WTC11 (cell line): ENCODE measurements around the gene HOXC11. TPM values are rescaled to one million over a fixed set of nuclear protein-coding genes. Genes with fewer than 3 reads are reported as not detected.

Source experiments
- ATAC-seq: fragments of 200-7000 bp; cut with Tn5 transposase; 2 replicates; pipeline ENCODE4 v1.10.0; 2021; ENCODE audit warnings: mild to moderate bottlenecking, moderate library complexity
- CTCF ChIA-PET: fragments of 300-600 bp; sonication (Branson Sonifier 250); formaldehyde crosslinking; loops from one replicate; lab custom pipeline; 2021; ENCODE audit warnings: antibody characterized with exemption; lab: Charles Lee
- POLR2A ChIA-PET: fragments of 350-600 bp; sonication (Branson Sonifier 250); formaldehyde crosslinking; loops from one replicate; lab custom pipeline; 2021; ENCODE audit warnings: antibody characterized with exemption; lab: Charles Lee
- DNase-seq: peaks from one replicate; pipeline ENCODE4 v3.0.0; 2021; ENCODE audit warnings: low spot score
- H3K27ac Mint-ChIP-seq: 2 replicates; pipeline ENCODE4 v1.8.0; 2021; ENCODE audit warnings: mixed read lengths
- H3K27me3 Mint-ChIP-seq: 2 replicates; pipeline ENCODE4 v1.8.0; 2021; ENCODE audit warnings: low read depth, mild to moderate bottlenecking, moderate library complexity, mixed read lengths
- H3K36me3 Mint-ChIP-seq: 2 replicates; pipeline ENCODE4 v1.8.0; 2021; ENCODE audit warnings: mixed read lengths
- H3K4me1 Mint-ChIP-seq: 2 replicates; pipeline ENCODE4 v1.8.0; 2022; ENCODE audit warnings: mixed read lengths
- H3K4me3 Mint-ChIP-seq: 2 replicates; pipeline ENCODE4 v1.8.0; 2021; ENCODE audit warnings: mild to moderate bottlenecking, moderate library complexity, mixed read lengths
- H3K9me3 Mint-ChIP-seq: 2 replicates; pipeline ENCODE4 v1.8.0; 2021; ENCODE audit warnings: mixed read lengths
- GRHL2 ChIP-seq: fragments of 250-450 bp; sonication (Bioruptor Pico); IDR thresholded peaks from 2 replicates; pipeline ENCODE4 v1.8.0; 2022; ENCODE audit warnings: mild to moderate bottlenecking, moderate library complexity; ENCODE audit not compliant: insufficient replicate concordance, severe bottlenecking
- GTF2I ChIP-seq: fragments of 250-450 bp; sonication (Bioruptor Pico); conservative IDR thresholded peaks from 2 replicates; pipeline ENCODE4 v1.4.0; 2021; ENCODE audit warnings: mild to moderate bottlenecking
- NR1H2 ChIP-seq: sonication (generic); formaldehyde crosslinking; IDR thresholded peaks from 2 replicates; pipeline ENCODE4 v1.9.0; 2021; ENCODE audit warnings: mild to moderate bottlenecking, moderate library complexity, missing genetic modification reagents
- OVOL2 ChIP-seq: fragments of 250-450 bp; sonication (Bioruptor Pico); IDR thresholded peaks from 2 replicates; pipeline ENCODE4 v1.9.0; 2021; ENCODE audit warnings: mild to moderate bottlenecking, borderline replicate concordance
- TP53 ChIP-seq: sonication (generic); formaldehyde crosslinking; IDR thresholded peaks from 2 replicates; pipeline ENCODE4 v1.8.1; 2023; ENCODE audit warnings: mild to moderate bottlenecking, missing genetic modification reagents
- ZNF396 ChIP-seq: fragments of 250-450 bp; sonication (Bioruptor Pico); IDR thresholded peaks from 2 replicates; pipeline ENCODE4 v1.8.0; 2021; ENCODE audit warnings: mild to moderate bottlenecking, moderate library complexity, borderline replicate concordance
- ZNF423 ChIP-seq: fragments of 250-450 bp; sonication (Bioruptor Pico); IDR thresholded peaks from 2 replicates; pipeline ENCODE4 v2.1.2; 2022; ENCODE audit warnings: mild to moderate bottlenecking, moderate library complexity
- total RNA-seq: library from RNA; stranded (reverse); gene quantifications from 3 replicates; pipeline ENCODE4 v1.2.3, GENCODE V29; 2021
- TF ChIP-seq, protein P1 (sequence below): fragments of 250-450 bp; sonication (Bioruptor Pico); IDR thresholded peaks from 2 replicates; pipeline ENCODE4 v1.8.0; 2021; ENCODE audit warnings: mild to moderate bottlenecking
- TF ChIP-seq, protein P2 (sequence below): fragments of 250-450 bp; sonication (Bioruptor Pico); IDR thresholded peaks from 2 replicates; pipeline ENCODE4 v1.9.0; 2021; ENCODE audit warnings: mild to moderate bottlenecking
- TF ChIP-seq, protein P3 (sequence below): fragments of 250-450 bp; sonication (Bioruptor Pico); IDR thresholded peaks from 2 replicates; pipeline ENCODE4 v2.1.2; 2022; ENCODE audit warnings: mild to moderate bottlenecking, moderate library complexity
- TF ChIP-seq, protein P4 (sequence below): sonication (generic); formaldehyde crosslinking; IDR thresholded peaks from 2 replicates; pipeline ENCODE4 v1.8.1; 2023; ENCODE audit warnings: mild to moderate bottlenecking, missing genetic modification reagents, moderate library complexity
- TF ChIP-seq, protein P5 (sequence below): sonication (generic); formaldehyde crosslinking; IDR thresholded peaks from 2 replicates; pipeline ENCODE4 v1.8.1; 2023; ENCODE audit warnings: mild to moderate bottlenecking, missing genetic modification reagents
- TF ChIP-seq, protein P6 (sequence below): sonication (generic); formaldehyde crosslinking; IDR thresholded peaks from 2 replicates; pipeline ENCODE4 v1.8.0; 2023; ENCODE audit warnings: mild to moderate bottlenecking, missing genetic modification reagents
- TF ChIP-seq, protein P7 (sequence below): sonication (generic); formaldehyde crosslinking; IDR thresholded peaks from 2 replicates; pipeline ENCODE4 v1.8.1; 2022; ENCODE audit warnings: low read depth, missing genetic modification reagents, borderline replicate concordance
- TF ChIP-seq, protein P8 (sequence below): sonication (generic); formaldehyde crosslinking; IDR thresholded peaks from 2 replicates; pipeline ENCODE4 v1.8.0; 2022; ENCODE audit warnings: missing genetic modification reagents

The HOXC11 gene
- total RNA-seq, 1 experiment from 2014 or later: not detected

DNA sequence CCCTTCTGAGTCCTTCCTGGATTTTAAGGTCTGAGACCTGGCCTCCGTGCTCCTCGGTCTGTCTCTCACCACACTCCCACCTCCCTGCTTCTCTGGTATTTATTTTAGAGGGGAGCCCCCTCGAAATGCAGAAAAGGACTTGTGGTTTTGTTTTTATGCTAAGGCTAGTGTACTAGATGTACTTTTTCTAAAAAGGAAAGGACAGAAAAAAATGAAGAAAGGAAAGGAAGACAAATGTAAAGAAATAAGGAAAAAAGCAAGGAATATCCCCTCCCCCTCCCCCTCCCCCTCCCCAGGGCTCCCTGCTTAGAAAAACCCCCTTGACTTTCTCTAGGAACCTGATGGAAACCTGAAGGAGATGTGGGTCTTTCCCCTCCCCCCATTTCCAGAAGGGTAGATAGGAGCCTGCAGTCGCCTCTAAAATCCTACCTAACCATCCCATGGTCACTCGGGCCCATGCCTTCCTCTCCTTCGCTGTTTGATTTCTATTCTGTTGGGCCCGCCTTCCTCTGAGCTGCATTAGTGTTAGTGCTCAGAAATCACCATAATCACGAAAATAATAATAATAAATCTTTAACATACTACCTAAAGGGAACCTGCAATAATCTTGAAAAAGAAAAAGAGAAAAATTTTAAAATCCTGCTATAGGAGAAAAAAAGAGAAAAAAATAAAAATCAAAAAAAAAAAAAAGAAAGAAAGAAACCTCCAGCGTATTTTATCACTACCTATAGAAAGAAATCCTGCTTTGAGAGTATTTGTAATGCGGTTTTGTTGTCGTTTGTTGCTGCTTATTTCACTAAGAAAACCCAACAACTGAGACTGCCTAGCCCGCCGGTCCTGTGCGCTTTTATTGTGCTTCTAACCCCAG lies 39.0 kb downstream of the HOXC11 start:
- Mint-ChIP-seq H3K27ac (no peak overlapping the region), H3K4me1 (peaks cover 23% of the 10 kb centered on the region), H3K4me3 (no peak overlapping the region), H3K9me3 (no peaks in the 10 kb centered on the region), H3K27me3 (peaks cover 100% of the 10 kb centered on the region), H3K36me3 (no peaks in the 10 kb centered on the region)
- TF ChIP-seq, protein P1, sequence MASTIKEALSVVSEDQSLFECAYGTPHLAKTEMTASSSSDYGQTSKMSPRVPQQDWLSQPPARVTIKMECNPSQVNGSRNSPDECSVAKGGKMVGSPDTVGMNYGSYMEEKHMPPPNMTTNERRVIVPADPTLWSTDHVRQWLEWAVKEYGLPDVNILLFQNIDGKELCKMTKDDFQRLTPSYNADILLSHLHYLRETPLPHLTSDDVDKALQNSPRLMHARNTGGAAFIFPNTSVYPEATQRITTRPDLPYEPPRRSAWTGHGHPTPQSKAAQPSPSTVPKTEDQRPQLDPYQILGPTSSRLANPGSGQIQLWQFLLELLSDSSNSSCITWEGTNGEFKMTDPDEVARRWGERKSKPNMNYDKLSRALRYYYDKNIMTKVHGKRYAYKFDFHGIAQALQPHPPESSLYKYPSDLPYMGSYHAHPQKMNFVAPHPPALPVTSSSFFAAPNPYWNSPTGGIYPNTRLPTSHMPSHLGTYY (CRISPR knock-in tag): no peak
- no peak for TF ChIP-seq GTF2I
- no peak for TF ChIP-seq ZNF423
- TF ChIP-seq, protein P2, sequence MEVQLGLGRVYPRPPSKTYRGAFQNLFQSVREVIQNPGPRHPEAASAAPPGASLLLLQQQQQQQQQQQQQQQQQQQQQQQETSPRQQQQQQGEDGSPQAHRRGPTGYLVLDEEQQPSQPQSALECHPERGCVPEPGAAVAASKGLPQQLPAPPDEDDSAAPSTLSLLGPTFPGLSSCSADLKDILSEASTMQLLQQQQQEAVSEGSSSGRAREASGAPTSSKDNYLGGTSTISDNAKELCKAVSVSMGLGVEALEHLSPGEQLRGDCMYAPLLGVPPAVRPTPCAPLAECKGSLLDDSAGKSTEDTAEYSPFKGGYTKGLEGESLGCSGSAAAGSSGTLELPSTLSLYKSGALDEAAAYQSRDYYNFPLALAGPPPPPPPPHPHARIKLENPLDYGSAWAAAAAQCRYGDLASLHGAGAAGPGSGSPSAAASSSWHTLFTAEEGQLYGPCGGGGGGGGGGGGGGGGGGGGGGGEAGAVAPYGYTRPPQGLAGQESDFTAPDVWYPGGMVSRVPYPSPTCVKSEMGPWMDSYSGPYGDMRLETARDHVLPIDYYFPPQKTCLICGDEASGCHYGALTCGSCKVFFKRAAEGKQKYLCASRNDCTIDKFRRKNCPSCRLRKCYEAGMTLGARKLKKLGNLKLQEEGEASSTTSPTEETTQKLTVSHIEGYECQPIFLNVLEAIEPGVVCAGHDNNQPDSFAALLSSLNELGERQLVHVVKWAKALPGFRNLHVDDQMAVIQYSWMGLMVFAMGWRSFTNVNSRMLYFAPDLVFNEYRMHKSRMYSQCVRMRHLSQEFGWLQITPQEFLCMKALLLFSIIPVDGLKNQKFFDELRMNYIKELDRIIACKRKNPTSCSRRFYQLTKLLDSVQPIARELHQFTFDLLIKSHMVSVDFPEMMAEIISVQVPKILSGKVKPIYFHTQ (CRISPR knock-in tag): no peak
- no peak for TF ChIP-seq ZNF396 (CRISPR knock-in tag)
- TF ChIP-seq NR1H2 (CRISPR knock-in tag): no peak
- TF ChIP-seq, protein P3, sequence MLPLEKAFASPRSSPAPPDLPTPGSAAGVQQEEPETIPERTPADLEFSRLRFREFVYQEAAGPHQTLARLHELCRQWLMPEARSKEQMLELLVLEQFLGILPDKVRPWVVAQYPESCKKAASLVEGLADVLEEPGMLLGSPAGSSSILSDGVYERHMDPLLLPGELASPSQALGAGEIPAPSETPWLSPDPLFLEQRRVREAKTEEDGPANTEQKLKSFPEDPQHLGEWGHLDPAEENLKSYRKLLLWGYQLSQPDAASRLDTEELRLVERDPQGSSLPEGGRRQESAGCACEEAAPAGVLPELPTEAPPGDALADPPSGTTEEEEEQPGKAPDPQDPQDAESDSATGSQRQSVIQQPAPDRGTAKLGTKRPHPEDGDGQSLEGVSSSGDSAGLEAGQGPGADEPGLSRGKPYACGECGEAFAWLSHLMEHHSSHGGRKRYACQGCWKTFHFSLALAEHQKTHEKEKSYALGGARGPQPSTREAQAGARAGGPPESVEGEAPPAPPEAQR (CRISPR knock-in tag): no peak
- TF ChIP-seq, protein P4, sequence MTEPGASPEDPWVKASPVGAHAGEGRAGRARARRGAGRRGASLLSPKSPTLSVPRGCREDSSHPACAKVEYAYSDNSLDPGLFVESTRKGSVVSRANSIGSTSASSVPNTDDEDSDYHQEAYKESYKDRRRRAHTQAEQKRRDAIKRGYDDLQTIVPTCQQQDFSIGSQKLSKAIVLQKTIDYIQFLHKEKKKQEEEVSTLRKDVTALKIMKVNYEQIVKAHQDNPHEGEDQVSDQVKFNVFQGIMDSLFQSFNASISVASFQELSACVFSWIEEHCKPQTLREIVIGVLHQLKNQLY: no peak
- POLR2A ChIA-PET: interaction anchor here (0.6 kb wide), 1 partner anchor 42 kb away, joined by 5 read pairs; no protein-coding TSS in a partner anchor
- CTCF ChIA-PET: interaction anchor here (0.7 kb wide), 1 partner anchor 20 kb away, joined by 4 read pairs; no protein-coding TSS in a partner anchor
- ATAC-seq (no peak), DNase-seq (no peak)

DNA sequence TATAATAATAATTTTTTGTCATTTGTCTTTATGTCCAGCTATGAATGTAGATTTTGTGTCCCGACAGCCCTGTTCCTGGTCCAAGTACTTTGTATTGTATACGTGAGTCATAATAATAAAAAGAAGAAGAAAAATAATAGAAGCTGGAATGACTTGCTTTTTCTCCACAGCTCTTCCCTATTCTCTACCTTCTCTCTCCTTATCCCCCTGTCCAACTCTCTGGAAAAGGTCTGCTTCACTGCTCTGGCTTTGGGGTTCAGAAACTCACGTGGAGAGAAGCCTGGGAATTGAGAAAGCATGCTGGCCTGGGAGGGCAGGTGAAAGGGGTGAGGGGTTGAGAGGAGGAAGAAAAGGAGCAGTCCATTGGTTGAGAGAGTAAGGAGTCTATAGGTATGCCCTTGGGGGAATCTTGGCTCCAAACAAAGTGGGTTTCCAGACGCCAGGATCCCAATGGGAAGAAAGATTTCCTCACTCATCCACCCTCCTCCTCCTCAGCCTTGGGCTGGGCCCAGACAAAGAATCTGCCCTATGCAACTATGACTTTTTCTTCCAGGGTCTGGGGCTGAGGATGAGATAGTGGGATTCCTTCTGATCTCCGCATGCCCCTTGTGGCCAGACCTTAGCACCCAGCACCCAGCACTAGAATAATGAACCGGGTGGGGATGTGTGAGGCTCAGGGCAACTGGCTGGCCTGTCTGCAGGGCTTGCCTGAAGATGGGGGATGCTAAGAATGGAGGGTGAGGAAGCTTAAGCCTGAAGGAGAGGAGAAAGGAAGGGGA lies 39.9 kb downstream of the HOXC11 start:
- DNase-seq: no peak
- ATAC-seq: no peak
- H3K27ac Mint-ChIP-seq: no peak overlapping the region
- peaks cover 30% of the 10 kb centered on the region for H3K4me1 Mint-ChIP-seq
- peaks cover 100% of the 10 kb centered on the region for H3K27me3 Mint-ChIP-seq
- CTCF ChIA-PET: interaction anchor here (0.7 to 2.4 kb wide), 3 partner anchors 20 to 202 kb away, joined by 4 to 6 read pairs (median 4); no protein-coding TSS in a partner anchor
- POLR2A ChIA-PET: no interaction called here
- no peak overlapping the region for H3K4me3 Mint-ChIP-seq
- no peaks in the 10 kb centered on the region for H3K36me3 Mint-ChIP-seq
- H3K9me3 Mint-ChIP-seq: no peaks in the 10 kb centered on the region
- TF ChIP-seq GRHL2 (CRISPR knock-in tag) (no peak), TP53 (CRISPR knock-in tag) (no peak), OVOL2 (CRISPR knock-in tag) (no peak)
- TF ChIP-seq, protein P5, sequence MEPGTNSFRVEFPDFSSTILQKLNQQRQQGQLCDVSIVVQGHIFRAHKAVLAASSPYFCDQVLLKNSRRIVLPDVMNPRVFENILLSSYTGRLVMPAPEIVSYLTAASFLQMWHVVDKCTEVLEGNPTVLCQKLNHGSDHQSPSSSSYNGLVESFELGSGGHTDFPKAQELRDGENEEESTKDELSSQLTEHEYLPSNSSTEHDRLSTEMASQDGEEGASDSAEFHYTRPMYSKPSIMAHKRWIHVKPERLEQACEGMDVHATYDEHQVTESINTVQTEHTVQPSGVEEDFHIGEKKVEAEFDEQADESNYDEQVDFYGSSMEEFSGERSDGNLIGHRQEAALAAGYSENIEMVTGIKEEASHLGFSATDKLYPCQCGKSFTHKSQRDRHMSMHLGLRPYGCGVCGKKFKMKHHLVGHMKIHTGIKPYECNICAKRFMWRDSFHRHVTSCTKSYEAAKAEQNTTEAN (CRISPR knock-in tag): no peak
- TF ChIP-seq, protein P6, sequence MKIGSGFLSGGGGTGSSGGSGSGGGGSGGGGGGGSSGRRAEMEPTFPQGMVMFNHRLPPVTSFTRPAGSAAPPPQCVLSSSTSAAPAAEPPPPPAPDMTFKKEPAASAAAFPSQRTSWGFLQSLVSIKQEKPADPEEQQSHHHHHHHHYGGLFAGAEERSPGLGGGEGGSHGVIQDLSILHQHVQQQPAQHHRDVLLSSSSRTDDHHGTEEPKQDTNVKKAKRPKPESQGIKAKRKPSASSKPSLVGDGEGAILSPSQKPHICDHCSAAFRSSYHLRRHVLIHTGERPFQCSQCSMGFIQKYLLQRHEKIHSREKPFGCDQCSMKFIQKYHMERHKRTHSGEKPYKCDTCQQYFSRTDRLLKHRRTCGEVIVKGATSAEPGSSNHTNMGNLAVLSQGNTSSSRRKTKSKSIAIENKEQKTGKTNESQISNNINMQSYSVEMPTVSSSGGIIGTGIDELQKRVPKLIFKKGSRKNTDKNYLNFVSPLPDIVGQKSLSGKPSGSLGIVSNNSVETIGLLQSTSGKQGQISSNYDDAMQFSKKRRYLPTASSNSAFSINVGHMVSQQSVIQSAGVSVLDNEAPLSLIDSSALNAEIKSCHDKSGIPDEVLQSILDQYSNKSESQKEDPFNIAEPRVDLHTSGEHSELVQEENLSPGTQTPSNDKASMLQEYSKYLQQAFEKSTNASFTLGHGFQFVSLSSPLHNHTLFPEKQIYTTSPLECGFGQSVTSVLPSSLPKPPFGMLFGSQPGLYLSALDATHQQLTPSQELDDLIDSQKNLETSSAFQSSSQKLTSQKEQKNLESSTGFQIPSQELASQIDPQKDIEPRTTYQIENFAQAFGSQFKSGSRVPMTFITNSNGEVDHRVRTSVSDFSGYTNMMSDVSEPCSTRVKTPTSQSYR (CRISPR knock-in tag): no peak
- TF ChIP-seq, protein P7, sequence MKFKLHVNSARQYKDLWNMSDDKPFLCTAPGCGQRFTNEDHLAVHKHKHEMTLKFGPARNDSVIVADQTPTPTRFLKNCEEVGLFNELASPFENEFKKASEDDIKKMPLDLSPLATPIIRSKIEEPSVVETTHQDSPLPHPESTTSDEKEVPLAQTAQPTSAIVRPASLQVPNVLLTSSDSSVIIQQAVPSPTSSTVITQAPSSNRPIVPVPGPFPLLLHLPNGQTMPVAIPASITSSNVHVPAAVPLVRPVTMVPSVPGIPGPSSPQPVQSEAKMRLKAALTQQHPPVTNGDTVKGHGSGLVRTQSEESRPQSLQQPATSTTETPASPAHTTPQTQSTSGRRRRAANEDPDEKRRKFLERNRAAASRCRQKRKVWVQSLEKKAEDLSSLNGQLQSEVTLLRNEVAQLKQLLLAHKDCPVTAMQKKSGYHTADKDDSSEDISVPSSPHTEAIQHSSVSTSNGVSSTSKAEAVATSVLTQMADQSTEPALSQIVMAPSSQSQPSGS (CRISPR knock-in tag): no peak
- TF ChIP-seq, protein P8, sequence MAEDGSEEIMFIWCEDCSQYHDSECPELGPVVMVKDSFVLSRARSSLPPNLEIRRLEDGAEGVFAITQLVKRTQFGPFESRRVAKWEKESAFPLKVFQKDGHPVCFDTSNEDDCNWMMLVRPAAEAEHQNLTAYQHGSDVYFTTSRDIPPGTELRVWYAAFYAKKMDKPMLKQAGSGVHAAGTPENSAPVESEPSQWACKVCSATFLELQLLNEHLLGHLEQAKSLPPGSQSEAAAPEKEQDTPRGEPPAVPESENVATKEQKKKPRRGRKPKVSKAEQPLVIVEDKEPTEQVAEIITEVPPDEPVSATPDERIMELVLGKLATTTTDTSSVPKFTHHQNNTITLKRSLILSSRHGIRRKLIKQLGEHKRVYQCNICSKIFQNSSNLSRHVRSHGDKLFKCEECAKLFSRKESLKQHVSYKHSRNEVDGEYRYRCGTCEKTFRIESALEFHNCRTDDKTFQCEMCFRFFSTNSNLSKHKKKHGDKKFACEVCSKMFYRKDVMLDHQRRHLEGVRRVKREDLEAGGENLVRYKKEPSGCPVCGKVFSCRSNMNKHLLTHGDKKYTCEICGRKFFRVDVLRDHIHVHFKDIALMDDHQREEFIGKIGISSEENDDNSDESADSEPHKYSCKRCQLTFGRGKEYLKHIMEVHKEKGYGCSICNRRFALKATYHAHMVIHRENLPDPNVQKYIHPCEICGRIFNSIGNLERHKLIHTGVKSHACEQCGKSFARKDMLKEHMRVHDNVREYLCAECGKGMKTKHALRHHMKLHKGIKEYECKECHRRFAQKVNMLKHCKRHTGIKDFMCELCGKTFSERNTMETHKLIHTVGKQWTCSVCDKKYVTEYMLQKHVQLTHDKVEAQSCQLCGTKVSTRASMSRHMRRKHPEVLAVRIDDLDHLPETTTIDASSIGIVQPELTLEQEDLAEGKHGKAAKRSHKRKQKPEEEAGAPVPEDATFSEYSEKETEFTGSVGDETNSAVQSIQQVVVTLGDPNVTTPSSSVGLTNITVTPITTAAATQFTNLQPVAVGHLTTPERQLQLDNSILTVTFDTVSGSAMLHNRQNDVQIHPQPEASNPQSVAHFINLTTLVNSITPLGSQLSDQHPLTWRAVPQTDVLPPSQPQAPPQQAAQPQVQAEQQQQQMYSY (CRISPR knock-in tag): no peak
